ENCODE results near the gene MUC20. TPM values are rescaled to one million over a fixed set of nuclear protein-coding genes. Genes with fewer than 3 reads are reported as not detected.

The MUC20 gene
- total RNA-seq, 1 experiment from 2014 or later: not detected

DNA sequence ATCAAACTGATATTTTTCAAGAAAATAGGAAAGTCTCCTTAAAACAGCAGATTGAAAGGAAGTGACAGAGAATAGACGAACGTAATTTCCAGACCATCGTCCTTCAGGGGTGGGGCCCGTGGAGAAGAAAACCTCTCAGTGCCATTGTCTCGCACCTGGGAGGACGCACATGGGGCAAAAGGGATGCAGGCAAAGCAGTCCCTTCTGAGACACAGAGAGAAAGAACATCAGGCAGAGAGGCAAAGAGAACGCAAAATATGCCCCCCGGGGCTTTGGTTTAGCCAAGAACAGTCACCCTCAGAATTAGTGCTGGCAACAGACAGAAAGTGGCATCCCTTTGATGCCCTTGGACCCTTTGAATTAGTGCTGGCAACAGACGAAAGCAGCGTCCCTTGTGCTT lies 37.0 kb downstream of the MUC20 start:
- Histone ChIP-seq H3T11ph (ENCODE audit: low read length) (no peak overlapping the region), H3K14ac (ENCODE audit: insufficient read depth, low read length) (no peak overlapping the region), H4K5ac (ENCODE audit: insufficient read length, low read depth, low read length) (no peak overlapping the region), H3K79me1 (ENCODE audit: insufficient read depth, low read depth, low read length, poor library complexity, severe bottlenecking) (no peaks in the 10 kb centered on the region), H4K8ac (replicated peaks; ENCODE audit: insufficient read length, low read depth, low read length) (no peak overlapping the region), H3K4me1 (ENCODE audit: insufficient read depth, low read length) (peaks cover 3% of the 10 kb centered on the region; the same call in 1 of the 2 replicates), H3K23ac (ENCODE audit: insufficient read length, low read depth, low read length) (no peak overlapping the region), H3K18ac (ENCODE audit: insufficient read length, low read depth, low read length) (no peak overlapping the region), H3K79me2 (ENCODE audit: insufficient read depth, low read length) (no peaks in the 10 kb centered on the region), H3K56ac (ENCODE audit: insufficient read length, low read depth, low read length) (no peak overlapping the region), H3K4me2 (ENCODE audit: insufficient read depth, insufficient read length, low read length) (no peak overlapping the region), H3K9ac (ENCODE audit: extremely low read depth, insufficient read length, low read length) (no peak overlapping the region), H3K27ac (ENCODE audit: insufficient read length, low read depth, low read length) (no peak overlapping the region), H2BK12ac (ENCODE audit: insufficient read length, low read depth, low read length) (no peak overlapping the region), H3K9me3 (ENCODE audit: control insufficient read depth, low read depth, low read length) (no peaks in the 10 kb centered on the region), H2BK20ac (ENCODE audit: low read depth, low read length, poor library complexity, severe bottlenecking) (no peak overlapping the region), H4K20me1 (ENCODE audit: control insufficient read depth, insufficient read depth, insufficient read length) (no peaks in the 10 kb centered on the region), H2BK15ac (ENCODE audit: low read depth, low read length) (no peak overlapping the region), H3K4ac (ENCODE audit: low read depth, low read length) (no peak overlapping the region), H4K91ac (ENCODE audit: insufficient read length, low read depth, low read length) (no peak overlapping the region), H2BK5ac (ENCODE audit: insufficient read length, low read length) (no peak overlapping the region), H3K23me2 (ENCODE audit: insufficient read length, low read depth, low read length, poor library complexity, severe bottlenecking) (no peaks in the 10 kb centered on the region), H2AFZ (ENCODE audit: low read length) (no peak overlapping the region), H3K27me3 (ENCODE audit: insufficient read depth, low read length) (no peaks in the 10 kb centered on the region), H2BK120ac (ENCODE audit: low read depth, low read length, poor library complexity, severe bottlenecking) (no peak overlapping the region), H2AK5ac (ENCODE audit: insufficient read length, low read length) (no peak overlapping the region)
- Mint-ChIP-seq H3K36me3 (ENCODE audit: insufficient read depth in 1 of 3, low read depth in 3 of 3) (no peaks in the 10 kb centered on the region), H3K9me3 (no peaks in the 10 kb centered on the region; a peak in 1 of 5 replicates), H3K4me3 (no peak overlapping the region), H3K4me1 (peaks cover 11 to 31% of the 10 kb centered on the region in 2 experiments), H3K27me3 (ENCODE audit: low read depth) (peaks cover 3% of the 10 kb centered on the region), H3K27ac (no peak overlapping the region; a peak in 1 of 7 replicates)
- TF ChIP-seq, protein P1, sequence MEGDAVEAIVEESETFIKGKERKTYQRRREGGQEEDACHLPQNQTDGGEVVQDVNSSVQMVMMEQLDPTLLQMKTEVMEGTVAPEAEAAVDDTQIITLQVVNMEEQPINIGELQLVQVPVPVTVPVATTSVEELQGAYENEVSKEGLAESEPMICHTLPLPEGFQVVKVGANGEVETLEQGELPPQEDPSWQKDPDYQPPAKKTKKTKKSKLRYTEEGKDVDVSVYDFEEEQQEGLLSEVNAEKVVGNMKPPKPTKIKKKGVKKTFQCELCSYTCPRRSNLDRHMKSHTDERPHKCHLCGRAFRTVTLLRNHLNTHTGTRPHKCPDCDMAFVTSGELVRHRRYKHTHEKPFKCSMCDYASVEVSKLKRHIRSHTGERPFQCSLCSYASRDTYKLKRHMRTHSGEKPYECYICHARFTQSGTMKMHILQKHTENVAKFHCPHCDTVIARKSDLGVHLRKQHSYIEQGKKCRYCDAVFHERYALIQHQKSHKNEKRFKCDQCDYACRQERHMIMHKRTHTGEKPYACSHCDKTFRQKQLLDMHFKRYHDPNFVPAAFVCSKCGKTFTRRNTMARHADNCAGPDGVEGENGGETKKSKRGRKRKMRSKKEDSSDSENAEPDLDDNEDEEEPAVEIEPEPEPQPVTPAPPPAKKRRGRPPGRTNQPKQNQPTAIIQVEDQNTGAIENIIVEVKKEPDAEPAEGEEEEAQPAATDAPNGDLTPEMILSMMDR (conservative IDR thresholded peaks at IDR 0.05): no peak
- no peak for DNase-seq
- WGBS (ENCODE audit: extremely low coverage, insufficient read length, low lambda C conversion rate): no CpG with 5 or more reads among the region's 10 CpGs

All from H9 (cell line).